Common myeloid progenitor, CD34-positive (primary cell): ENCODE data around the gene ZRANB3.

Experiments
- CTCF ChIA-PET: fragments of 350-600 bp; sonication (Branson Sonifier 250); formaldehyde crosslinking; loops from one replicate; lab custom pipeline; 2021; ENCODE audit warnings: antibody characterized with exemption; lab: Charles Lee
- POLR2A ChIA-PET: fragments of 350-600 bp; sonication (Branson Sonifier 250); formaldehyde crosslinking; loops from one replicate; lab custom pipeline; 2021; ENCODE audit warnings: antibody characterized with exemption; lab: Charles Lee
- DNase-seq, 3 donors: peaks; one replicate each; pipeline versions ENCODE4 v3.0.0 to v3.0.0-alpha.2; 2013
- H3K27ac ChIP-seq, 2 experiments: 1 replicate in 1 of 2; 2 replicates in 1 of 2; pipeline ENCODE4 v1.7.0; 2013; ENCODE audit warnings: inconsistent platforms in 2 of 2, low read length in 2 of 2, mild to moderate bottlenecking in 2 of 2, low read depth in 1 of 2, moderate library complexity in 1 of 2; ENCODE audit not compliant: severe bottlenecking in 2 of 2, insufficient read depth in 1 of 2, poor library complexity in 1 of 2
- H3K27me3 ChIP-seq, 5 experiments: replicated peaks in 2 of 5; 1 replicate in 3 of 5; 2 replicates in 2 of 5; pipeline versions ENCODE4 v1.6.1 to v1.7.0; 2013; ENCODE audit warnings: low read length in 4 of 5, mild to moderate bottlenecking in 2 of 5, moderate library complexity in 2 of 5, inconsistent platforms in 1 of 5; ENCODE audit not compliant: insufficient read depth in 5 of 5, control insufficient read depth in 4 of 5
- H3K36me3 ChIP-seq, 4 experiments: 1 replicate in 2 of 4; 2 replicates in 2 of 4; pipeline versions ENCODE4 v1.6.1 to v1.7.0; 2013; ENCODE audit warnings: low read length in 3 of 4, control low read depth in 1 of 4, mild to moderate bottlenecking in 1 of 4; ENCODE audit not compliant: control insufficient read depth in 4 of 4, insufficient read depth in 4 of 4
- H3K4me1 ChIP-seq, 4 experiments: 1 replicate in 3 of 4; 2 replicates in 1 of 4; pipeline versions ENCODE4 v1.6.1 to v1.7.1; 2013; ENCODE audit warnings: low read length in 3 of 4, mild to moderate bottlenecking in 3 of 4, control low read depth in 1 of 4, inconsistent platforms in 1 of 4, moderate library complexity in 1 of 4; ENCODE audit not compliant: control insufficient read depth in 4 of 4, insufficient read depth in 4 of 4; ENCODE audit errors: control extremely low read depth in 1 of 4
- H3K4me3 ChIP-seq, 7 experiments: 1 replicate in 4 of 7; 2 replicates in 3 of 7; pipeline versions ENCODE4 v1.5.1 to v1.7.0; 2013; ENCODE audit warnings: mild to moderate bottlenecking in 7 of 7, low read length in 6 of 7, moderate library complexity in 6 of 7, inconsistent platforms in 2 of 7, low read depth in 2 of 7, control low read depth in 1 of 7; ENCODE audit not compliant: insufficient read depth in 4 of 7, control insufficient read depth in 1 of 7; ENCODE audit errors: extremely low read depth in 1 of 7
- H3K9me3 ChIP-seq, 5 experiments: 1 replicate in 4 of 5; 2 replicates in 1 of 5; pipeline versions ENCODE4 v1.6.1 to v1.7.1; 2013; ENCODE audit warnings: low read length in 4 of 5, mild to moderate bottlenecking in 2 of 5, inconsistent platforms in 1 of 5, low read depth in 1 of 5, moderate library complexity in 1 of 5; ENCODE audit not compliant: control insufficient read depth in 4 of 5, insufficient read depth in 2 of 5; ENCODE audit errors: control extremely low read depth in 1 of 5
- WGBS: methylation state at CpG from one replicate; pipeline ENCODE4 v1.1.5; 2013; ENCODE audit not compliant: insufficient coverage; 5-methylcytosine and 5-hydroxymethylcytosine counted together

Gene ZRANB3

GRCh38 chr2:135226961-135227360 lies 304.1 kb downstream of the ZRANB3 start:
- H3K27me3 ChIP-seq, result no peaks in the 10 kb centered on the region
- POLR2A ChIA-PET, result no interaction called here
- no peak for DNase-seq
- no peak overlapping the region for H3K27ac ChIP-seq
- H3K36me3 ChIP-seq, result peaks cover 0 to 9% (median under 1%) of the 10 kb centered on the region in 4 experiments
- WGBS, result no CpG with 5 or more reads among the region's 1 CpG
- H3K4me3 ChIP-seq, result no peak overlapping the region
- CTCF ChIA-PET, result interaction anchor here (2.1 kb wide), 1 partner anchor 14 kb away, joined by 4 read pairs; no protein-coding TSS in a partner anchor
- no peaks in the 10 kb centered on the region for H3K4me1 ChIP-seq
- peaks cover 0 to 4% (median 0%) of the 10 kb centered on the region in 5 experiments for H3K9me3 ChIP-seq

GRCh38 chr2:135225781-135226180 lies 305.2 kb downstream of the ZRANB3 start:
- H3K27ac ChIP-seq, result no peak overlapping the region
- no peaks in the 10 kb centered on the region for H3K9me3 ChIP-seq
- no peak overlapping the region for H3K4me3 ChIP-seq
- POLR2A ChIA-PET, result no interaction called here
- peaks cover 0 to 9% (median under 1%) of the 10 kb centered on the region in 4 experiments for H3K36me3 ChIP-seq
- H3K4me1 ChIP-seq, result no peaks in the 10 kb centered on the region
- CTCF ChIA-PET, result interaction anchor here (2.1 kb wide), 1 partner anchor 13 kb away, joined by 4 read pairs; no protein-coding TSS in a partner anchor
- H3K27me3 ChIP-seq, result no peaks in the 10 kb centered on the region
- no peak for DNase-seq

DNA sequence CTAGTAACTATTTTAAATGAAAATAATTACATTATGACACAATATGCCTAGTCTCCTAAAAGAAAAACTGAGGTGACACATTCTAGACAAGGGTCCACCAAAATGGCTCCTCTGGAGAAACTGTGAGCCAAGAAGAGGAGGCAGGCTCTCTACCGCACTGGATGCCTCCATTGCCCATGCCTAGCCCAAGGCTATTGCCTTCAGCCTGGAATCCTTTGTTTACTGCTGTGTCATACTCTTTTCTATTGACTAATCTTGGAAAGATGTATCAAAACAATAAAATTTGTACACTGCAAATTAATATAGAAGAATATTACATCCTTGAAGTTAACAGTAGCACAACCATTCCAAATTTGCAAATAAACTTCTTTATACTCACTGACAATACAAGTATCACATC lies 311.8 kb downstream of the ZRANB3 start:
- Histone ChIP-seq H3K27me3 (no peaks in the 10 kb centered on the region), H3K4me3 (no peak overlapping the region), H3K4me1 (no peaks in the 10 kb centered on the region), H3K27ac (no peak overlapping the region), H3K9me3 (no peaks in the 10 kb centered on the region), H3K36me3 (peaks cover 4 to 13% (median 7%) of the 10 kb centered on the region in 4 experiments)
- DNase-seq, result no peak
- CTCF ChIA-PET, result no interaction called here
- WGBS, result 100% methylated on average over 1 of the region's 1 CpG
- POLR2A ChIA-PET, result no interaction called here

GRCh38 chr2:135218426-135218825 lies 312.6 kb downstream of the ZRANB3 start:
- ChIA-PET CTCF (interaction anchor here (1.5 kb wide), 1 partner anchor 10 kb away, joined by 3 read pairs; no protein-coding TSS in a partner anchor), POLR2A (no interaction called here)
- Histone ChIP-seq H3K27me3 (no peaks in the 10 kb centered on the region), H3K36me3 (peaks cover 4 to 15% (median 7%) of the 10 kb centered on the region in 4 experiments), H3K4me3 (no peak overlapping the region), H3K9me3 (peaks cover 0 to 3% (median 0%) of the 10 kb centered on the region in 5 experiments), H3K4me1 (no peaks in the 10 kb centered on the region), H3K27ac (no peak overlapping the region)
- 100% methylated on average over 2 of the region's 2 CpGs for WGBS
- no peak for DNase-seq

GRCh38 chr2:135212757-135213156 lies 318.3 kb downstream of the ZRANB3 start:
- Histone ChIP-seq H3K27me3 (no peaks in the 10 kb centered on the region), H3K36me3 (peaks cover 4 to 10% (median 5%) of the 10 kb centered on the region in 4 experiments), H3K4me3 (no peak overlapping the region), H3K9me3 (peaks cover 0 to 3% (median 0%) of the 10 kb centered on the region in 5 experiments), H3K4me1 (no peaks in the 10 kb centered on the region), H3K27ac (no peak overlapping the region)
- DNase-seq, result no peak
- POLR2A ChIA-PET, result no interaction called here
- WGBS, result 93% methylated on average over 2 of the region's 2 CpGs
- CTCF ChIA-PET, result interaction anchor here (1.2 kb wide), 1 partner anchor 14 kb away, joined by 4 read pairs; no protein-coding TSS in a partner anchor

GRCh38 chr2:135208016-135208415 lies 323.0 kb downstream of the ZRANB3 start:
- WGBS, result 80% methylated on average over 2 of the region's 2 CpGs
- Histone ChIP-seq H3K9me3 (no peaks in the 10 kb centered on the region), H3K4me3 (no peak overlapping the region), H3K27ac (no peak overlapping the region), H3K27me3 (no peaks in the 10 kb centered on the region), H3K36me3 (peaks cover 0 to 5% (median 3%) of the 10 kb centered on the region in 4 experiments), H3K4me1 (no peaks in the 10 kb centered on the region)
- DNase-seq, result no peak
- POLR2A ChIA-PET, result interaction anchor here (0.6 kb wide), 1 partner anchor 783 kb away, joined by 3 read pairs; no protein-coding TSS in a partner anchor
- CTCF ChIA-PET, result interaction anchor here (1.2 to 1.3 kb wide), 2 partner anchors 10 to 42 kb away, joined by 3 read pairs; no protein-coding TSS in a partner anchor

GRCh38 chr2:135203944-135204343 lies 327.1 kb downstream of the ZRANB3 start:
- ChIA-PET CTCF (no interaction called here), POLR2A (no interaction called here)
- WGBS, result 100% methylated on average over 3 of the region's 3 CpGs

More at GRCh38 chr2:135203944-135204343, 327.1 kb downstream of the ZRANB3 start:
- Histone ChIP-seq H3K27me3 (no peaks in the 10 kb centered on the region), H3K4me1 (no peaks in the 10 kb centered on the region), H3K36me3 (peaks cover 4 to 11% (median 6%) of the 10 kb centered on the region in 4 experiments), H3K27ac (no peak overlapping the region), H3K4me3 (no peak overlapping the region), H3K9me3 (no peaks in the 10 kb centered on the region)
- DNase-seq, result no peak
